ENCODE data around the gene PCF11.

DNA sequence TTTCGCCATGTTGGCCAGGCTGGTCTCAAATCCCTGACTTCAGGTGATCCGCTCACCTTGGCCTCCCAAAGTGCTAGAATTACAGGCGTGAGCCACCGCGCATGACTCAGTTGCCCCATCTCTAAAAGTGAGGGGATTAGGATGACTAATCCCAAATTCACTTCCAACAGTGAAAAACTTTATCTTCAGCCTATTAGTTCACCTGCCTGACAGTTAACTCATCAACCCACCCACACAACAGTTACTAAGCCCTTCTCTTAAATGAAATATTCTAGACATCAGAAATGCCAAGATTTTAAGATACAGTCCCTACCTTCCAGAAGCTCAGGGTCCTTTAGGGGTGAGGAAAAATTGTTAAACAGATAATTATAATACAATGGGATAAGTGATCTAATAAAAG, 34.6 kb downstream of the PCF11 start:
- TF ChIP-seq, protein P1, sequence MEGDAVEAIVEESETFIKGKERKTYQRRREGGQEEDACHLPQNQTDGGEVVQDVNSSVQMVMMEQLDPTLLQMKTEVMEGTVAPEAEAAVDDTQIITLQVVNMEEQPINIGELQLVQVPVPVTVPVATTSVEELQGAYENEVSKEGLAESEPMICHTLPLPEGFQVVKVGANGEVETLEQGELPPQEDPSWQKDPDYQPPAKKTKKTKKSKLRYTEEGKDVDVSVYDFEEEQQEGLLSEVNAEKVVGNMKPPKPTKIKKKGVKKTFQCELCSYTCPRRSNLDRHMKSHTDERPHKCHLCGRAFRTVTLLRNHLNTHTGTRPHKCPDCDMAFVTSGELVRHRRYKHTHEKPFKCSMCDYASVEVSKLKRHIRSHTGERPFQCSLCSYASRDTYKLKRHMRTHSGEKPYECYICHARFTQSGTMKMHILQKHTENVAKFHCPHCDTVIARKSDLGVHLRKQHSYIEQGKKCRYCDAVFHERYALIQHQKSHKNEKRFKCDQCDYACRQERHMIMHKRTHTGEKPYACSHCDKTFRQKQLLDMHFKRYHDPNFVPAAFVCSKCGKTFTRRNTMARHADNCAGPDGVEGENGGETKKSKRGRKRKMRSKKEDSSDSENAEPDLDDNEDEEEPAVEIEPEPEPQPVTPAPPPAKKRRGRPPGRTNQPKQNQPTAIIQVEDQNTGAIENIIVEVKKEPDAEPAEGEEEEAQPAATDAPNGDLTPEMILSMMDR (IDR thresholded peaks at IDR 0.05; ENCODE audit: poor library complexity): no peak
- TF ChIP-seq EZH2 (IDR thresholded peaks at IDR 0.05; ENCODE audit: borderline replicate concordance): no peak

Data from hepatocyte (in vitro differentiated cells).